Parathyroid adenoma (tissue), 2 donors: ENCODE data around the gene SHC3.
"Not testable (repeated sequence)": the region's sequence is repeated elsewhere in the genome, so short reads cannot be mapped to it uniquely, and the experiment has no call there.

Source experiments
- H2AFZ ChIP-seq: fragments of 300-600 bp; sonication (generic); one replicate; pipeline ENCODE4 v1.7.0; 2017; ENCODE audit warnings: antibody characterized with exemption, mild to moderate bottlenecking
- H3K27ac ChIP-seq: fragments of 300-600 bp; sonication (generic); one replicate; pipeline ENCODE4 v1.7.0; 2017
- H3K27me3 ChIP-seq: fragments of 300-600 bp; sonication (generic); one replicate; pipeline ENCODE4 v1.7.0; 2017; ENCODE audit warnings: low read length; ENCODE audit not compliant: control insufficient read depth, insufficient read depth
- H3K36me3 ChIP-seq: fragments of 300-600 bp; sonication (generic); one replicate; pipeline ENCODE4 v1.7.0; 2017; ENCODE audit warnings: low read length; ENCODE audit not compliant: control insufficient read depth, insufficient read depth
- H3K4me1 ChIP-seq: fragments of 300-600 bp; sonication (generic); one replicate; pipeline ENCODE4 v1.7.0; 2017; ENCODE audit warnings: control low read depth
- H3K4me2 ChIP-seq: fragments of 300-600 bp; sonication (generic); one replicate; pipeline ENCODE4 v1.7.0; 2017; ENCODE audit warnings: low read length
- H3K4me3 ChIP-seq: fragments of 300-600 bp; sonication (generic); one replicate; pipeline ENCODE4 v1.7.0; 2017; ENCODE audit warnings: low read depth, low read length
- H3K79me2 ChIP-seq: fragments of 300-600 bp; sonication (generic); one replicate; pipeline ENCODE4 v1.7.0; 2017; ENCODE audit warnings: control low read depth
- H3K9ac ChIP-seq: fragments of 300-600 bp; sonication (generic); one replicate; pipeline ENCODE4 v1.7.0; 2017; ENCODE audit warnings: mild to moderate bottlenecking
- H3K9me3 ChIP-seq: fragments of 300-600 bp; sonication (generic); one replicate; pipeline ENCODE4 v1.7.0; 2017; ENCODE audit warnings: low read length; ENCODE audit not compliant: control insufficient read depth
- TF ChIP-seq, protein P1 (sequence below): fragments of 300-600 bp; sonication (generic); IDR thresholded peaks from one replicate; pipeline ENCODE4 v1.7.0; 2017; ENCODE audit warnings: antibody characterized with exemption, mild to moderate bottlenecking
- donor health status: primary hyperparathyroidism.

The SHC3 gene

GRCh38 chr9:89213396-89213880, 34.8 kb upstream of the SHC3 start:
- Histone ChIP-seq H3K27me3 (no peaks in the 10 kb centered on the region), H2AFZ (no peak overlapping the region), H3K27ac (no peak overlapping the region), H3K9ac (no peak overlapping the region), H3K4me2 (no peak overlapping the region), H3K36me3 (no peaks in the 10 kb centered on the region), H3K4me1 (no peaks in the 10 kb centered on the region), H3K4me3 (no peak overlapping the region), H3K79me2 (no peaks in the 10 kb centered on the region), H3K9me3 (no peaks in the 10 kb centered on the region)
- TF ChIP-seq, protein P1, sequence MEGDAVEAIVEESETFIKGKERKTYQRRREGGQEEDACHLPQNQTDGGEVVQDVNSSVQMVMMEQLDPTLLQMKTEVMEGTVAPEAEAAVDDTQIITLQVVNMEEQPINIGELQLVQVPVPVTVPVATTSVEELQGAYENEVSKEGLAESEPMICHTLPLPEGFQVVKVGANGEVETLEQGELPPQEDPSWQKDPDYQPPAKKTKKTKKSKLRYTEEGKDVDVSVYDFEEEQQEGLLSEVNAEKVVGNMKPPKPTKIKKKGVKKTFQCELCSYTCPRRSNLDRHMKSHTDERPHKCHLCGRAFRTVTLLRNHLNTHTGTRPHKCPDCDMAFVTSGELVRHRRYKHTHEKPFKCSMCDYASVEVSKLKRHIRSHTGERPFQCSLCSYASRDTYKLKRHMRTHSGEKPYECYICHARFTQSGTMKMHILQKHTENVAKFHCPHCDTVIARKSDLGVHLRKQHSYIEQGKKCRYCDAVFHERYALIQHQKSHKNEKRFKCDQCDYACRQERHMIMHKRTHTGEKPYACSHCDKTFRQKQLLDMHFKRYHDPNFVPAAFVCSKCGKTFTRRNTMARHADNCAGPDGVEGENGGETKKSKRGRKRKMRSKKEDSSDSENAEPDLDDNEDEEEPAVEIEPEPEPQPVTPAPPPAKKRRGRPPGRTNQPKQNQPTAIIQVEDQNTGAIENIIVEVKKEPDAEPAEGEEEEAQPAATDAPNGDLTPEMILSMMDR: no peak

DNA sequence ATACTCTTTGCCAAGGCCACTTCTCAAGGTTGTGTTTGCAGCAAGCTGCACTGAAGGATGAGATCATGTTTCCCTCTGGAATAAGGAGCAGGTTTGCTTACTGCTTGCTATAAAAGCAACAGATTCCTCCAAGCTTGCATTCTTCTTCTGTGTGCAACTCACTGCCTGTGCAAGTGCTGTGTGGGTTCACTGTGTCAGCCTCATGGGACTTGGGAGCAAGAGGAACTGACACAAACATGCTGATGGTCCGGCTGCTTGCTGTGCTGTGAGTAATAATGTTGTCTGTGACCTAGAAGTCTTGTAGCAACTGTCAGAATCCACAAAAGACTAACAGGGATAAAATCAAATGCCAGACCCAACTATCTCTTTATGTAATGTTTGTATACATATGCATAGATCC, 33.6 kb upstream of the SHC3 start:
- Histone ChIP-seq H3K27me3 (no peaks in the 10 kb centered on the region), H3K27ac (no peak overlapping the region), H3K36me3 (no peaks in the 10 kb centered on the region), H3K4me1 (no peaks in the 10 kb centered on the region), H3K4me2 (no peak overlapping the region), H3K79me2 (no peaks in the 10 kb centered on the region), H3K9ac (no peak overlapping the region), H2AFZ (no peak overlapping the region), H3K9me3 (no peaks in the 10 kb centered on the region), H3K4me3 (no peak overlapping the region)
- TF ChIP-seq, protein P1: no peak

GRCh38 chr9:89209311-89209710, 30.7 kb upstream of the SHC3 start:
- H3K4me2 ChIP-seq, H3K27ac ChIP-seq, H3K9me3 ChIP-seq, H3K79me2 ChIP-seq, H3K9ac ChIP-seq, H3K4me1 ChIP-seq, H3K27me3 ChIP-seq, H2AFZ ChIP-seq, H3K36me3 ChIP-seq, H3K4me3 ChIP-seq: not testable (repeated sequence)

- TF ChIP-seq, protein P1: no peak
- Histone ChIP-seq H3K27ac (no peak overlapping the region), H3K36me3 (no peaks in the 10 kb centered on the region), H3K27me3 (no peaks in the 10 kb centered on the region), H3K9me3 (no peaks in the 10 kb centered on the region), H3K4me3 (no peak overlapping the region), H3K79me2 (no peaks in the 10 kb centered on the region), H3K9ac (no peak overlapping the region), H3K4me1 (no peaks in the 10 kb centered on the region), H2AFZ (no peak overlapping the region), H3K4me2 (no peak overlapping the region)
These were observed 28.4 kb upstream of the SHC3 start for GRCh38 chr9:89207026-89207425.

DNA sequence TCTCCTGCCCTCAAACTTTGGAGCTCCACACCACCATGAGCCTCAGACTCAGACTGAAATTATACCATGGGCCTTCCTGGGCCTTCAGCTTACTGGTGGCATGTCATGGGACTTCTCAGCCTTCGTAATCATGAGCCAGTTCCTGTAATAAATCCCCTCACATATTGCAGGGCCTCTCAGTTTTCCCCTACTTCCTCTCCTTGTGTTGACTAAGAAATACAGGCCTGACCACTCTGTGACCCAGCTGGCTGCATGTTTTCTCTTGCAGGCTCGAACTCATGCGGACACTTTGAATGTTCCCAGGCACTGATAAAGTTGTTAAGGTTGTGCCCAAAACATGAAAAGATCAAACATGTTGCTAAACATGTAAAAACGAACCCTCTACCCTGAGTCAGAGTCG, 26.2 kb upstream of the SHC3 start:
- no peaks in the 10 kb centered on the region for H3K79me2 ChIP-seq
- H2AFZ ChIP-seq: no peak overlapping the region
- H3K27ac ChIP-seq: no peak overlapping the region
- no peaks in the 10 kb centered on the region for H3K36me3 ChIP-seq
- no peaks in the 10 kb centered on the region for H3K27me3 ChIP-seq
- H3K4me3 ChIP-seq: no peak overlapping the region
- H3K4me1 ChIP-seq: no peaks in the 10 kb centered on the region
- no peak overlapping the region for H3K4me2 ChIP-seq
- TF ChIP-seq, protein P1: no peak
- no peaks in the 10 kb centered on the region for H3K9me3 ChIP-seq
- no peak overlapping the region for H3K9ac ChIP-seq
